Measurements from ENCODE around the gene MAP2K6.

The MAP2K6 gene

GRCh38 chr17:69572747-69573146 lies 158.2 kb downstream of the MAP2K6 start:
- no peak for FAIRE-seq
- no peak for DNase-seq (ENCODE audit: insufficient read length, low spot score)

GRCh38 chr17:69573396-69573795 lies 158.9 kb downstream of the MAP2K6 start:
- FAIRE-seq (peak; percentile 73), DNase-seq (ENCODE audit: insufficient read length, low spot score) (no peak)

- DNase-seq (ENCODE audit: insufficient read length, low spot score) = peak; percentile 9
- no peak for FAIRE-seq
Measured at GRCh38 chr17:69574257-69575197, 160.0 kb downstream of the MAP2K6 start.

DNA sequence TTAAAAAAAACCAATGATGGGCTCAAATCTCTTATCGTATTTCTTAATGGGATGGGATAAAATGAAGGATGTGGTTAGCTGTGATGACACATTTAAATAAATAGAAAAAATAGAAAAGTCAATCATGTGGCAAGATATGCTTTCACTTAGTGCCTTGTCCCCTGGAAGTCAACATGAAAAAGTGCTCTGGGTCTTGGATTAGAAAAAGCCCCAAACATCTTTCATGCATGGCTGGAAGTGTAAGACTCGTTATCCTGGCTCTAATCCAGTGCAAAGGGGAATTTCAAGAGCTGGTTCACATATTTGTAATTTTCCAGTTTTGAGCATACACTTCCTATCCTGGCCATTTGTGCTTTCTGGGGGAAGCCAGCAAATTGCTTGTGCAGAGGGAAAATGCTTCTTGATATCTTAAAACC lies 160.9 kb downstream of the MAP2K6 start:
- peak; percentile 28 for DNase-seq (ENCODE audit: insufficient read length, low spot score)

GRCh38 chr17:69577098-69577497 lies 162.6 kb downstream of the MAP2K6 start:
- no peak for DNase-seq (ENCODE audit: insufficient read length, low spot score)
- FAIRE-seq = no peak

More for the DNA sequence above, 160.9 kb downstream of the MAP2K6 start:
- no peak for FAIRE-seq

DNA sequence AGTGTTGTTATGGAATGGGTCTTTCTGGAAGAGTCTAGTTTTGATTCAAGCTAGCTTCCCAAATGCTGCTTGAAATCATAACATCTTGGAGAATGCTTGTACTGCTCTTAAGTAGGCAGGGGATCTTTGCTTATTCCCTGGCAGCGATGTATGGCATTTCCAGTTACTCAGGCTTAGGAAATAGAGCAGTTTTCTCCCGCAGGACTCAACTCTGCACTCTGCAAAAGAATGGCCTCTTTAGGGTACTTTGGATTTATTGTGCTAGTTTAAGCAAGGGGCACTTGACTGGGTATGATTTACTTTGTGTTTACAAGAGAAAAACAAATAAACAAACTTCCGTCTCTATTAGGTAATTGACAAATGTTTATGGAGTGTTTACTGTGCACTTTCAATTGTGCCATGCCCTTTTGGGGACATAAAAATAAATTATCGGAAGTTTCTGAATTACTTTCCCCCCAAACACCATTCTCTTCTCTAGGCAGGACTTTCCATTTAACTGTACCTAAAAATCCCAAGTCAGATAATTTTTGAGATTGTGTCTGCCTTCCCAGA lies 164.0 kb downstream of the MAP2K6 start:
- FAIRE-seq = no peak
- no peak for DNase-seq (ENCODE audit: insufficient read length, low spot score)

GRCh38 chr17:69579961-69580677 lies 165.6 kb downstream of the MAP2K6 start:
- DNase-seq (ENCODE audit: insufficient read length, low spot score) (no peak), FAIRE-seq (no peak)

- DNase-seq (ENCODE audit: insufficient read length, low spot score) (no peak), FAIRE-seq (no peak)
Measured at GRCh38 chr17:69581061-69581961, 166.8 kb downstream of the MAP2K6 start.

DNA sequence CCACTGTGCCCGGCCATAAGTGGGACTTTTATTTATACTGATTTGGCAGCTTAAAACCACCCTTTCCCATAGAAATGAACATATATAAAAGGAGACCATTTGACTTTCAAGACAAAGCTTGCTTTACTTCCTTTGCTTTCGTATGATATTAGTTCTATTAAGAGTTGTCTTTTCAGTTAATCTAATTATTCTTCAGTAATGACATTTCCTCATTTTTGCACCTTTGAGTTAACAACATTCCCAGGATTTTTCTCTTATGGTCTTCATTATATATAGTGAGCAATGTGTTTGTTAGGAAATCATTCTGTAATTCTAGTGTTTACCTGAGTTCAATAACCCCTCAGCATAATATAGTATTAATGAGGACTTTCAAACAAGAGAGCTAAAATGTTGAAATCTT lies 173.8 kb downstream of the MAP2K6 start:
- FAIRE-seq (no peak), DNase-seq (ENCODE audit: insufficient read length, low spot score) (no peak)

DNA sequence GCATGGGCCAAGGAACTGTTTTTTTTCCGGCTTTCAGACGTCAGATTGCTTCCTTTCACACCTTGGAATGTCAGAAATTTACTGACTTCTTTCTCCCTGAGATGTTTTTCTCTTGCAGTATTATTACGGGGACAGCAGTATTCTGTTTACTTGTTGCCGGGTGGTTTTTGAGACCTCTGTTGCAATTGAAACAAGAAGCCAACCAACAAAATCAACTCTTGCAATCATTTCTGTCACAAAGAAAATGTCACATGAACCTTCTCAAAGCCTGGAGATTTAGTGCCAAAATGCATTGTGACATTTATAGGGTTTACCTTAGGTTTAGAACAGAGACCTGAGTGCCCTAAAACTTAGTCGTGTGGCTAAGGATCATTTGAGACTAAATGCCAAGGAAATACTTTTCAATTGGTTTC lies 174.3 kb downstream of the MAP2K6 start:
- FAIRE-seq (peak; percentile 55), DNase-seq (ENCODE audit: insufficient read length, low spot score) (no peak)

DNA sequence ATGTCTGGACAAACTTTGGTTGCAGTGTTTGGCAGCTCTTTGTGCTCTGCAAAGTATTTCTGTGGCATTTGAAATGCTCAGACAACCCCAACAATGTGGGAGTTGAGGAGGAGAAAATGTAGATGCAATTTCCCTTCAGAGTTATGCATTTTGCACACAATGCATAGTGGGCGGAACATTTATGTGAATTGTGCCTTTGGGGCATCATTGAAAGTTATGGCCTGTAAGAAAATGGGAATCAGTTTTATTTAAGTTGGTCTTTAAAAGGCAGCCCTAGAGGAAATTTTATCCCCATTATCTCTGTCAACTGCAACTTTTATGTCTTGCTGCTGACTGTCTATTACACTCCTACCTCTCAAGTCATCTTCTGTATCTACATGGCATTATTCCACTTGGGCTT lies 176.2 kb downstream of the MAP2K6 start:
- FAIRE-seq = no peak
- no peak for DNase-seq (ENCODE audit: insufficient read length, low spot score)

GRCh38 chr17:69592692-69593350 lies 178.3 kb downstream of the MAP2K6 start:
- DNase-seq (ENCODE audit: insufficient read length, low spot score) (peak; percentile 28), FAIRE-seq (no peak)

- FAIRE-seq (no peak), DNase-seq (ENCODE audit: insufficient read length, low spot score) (no peak)
Measured at GRCh38 chr17:69593351-69593715, 178.8 kb downstream of the MAP2K6 start.

DNA sequence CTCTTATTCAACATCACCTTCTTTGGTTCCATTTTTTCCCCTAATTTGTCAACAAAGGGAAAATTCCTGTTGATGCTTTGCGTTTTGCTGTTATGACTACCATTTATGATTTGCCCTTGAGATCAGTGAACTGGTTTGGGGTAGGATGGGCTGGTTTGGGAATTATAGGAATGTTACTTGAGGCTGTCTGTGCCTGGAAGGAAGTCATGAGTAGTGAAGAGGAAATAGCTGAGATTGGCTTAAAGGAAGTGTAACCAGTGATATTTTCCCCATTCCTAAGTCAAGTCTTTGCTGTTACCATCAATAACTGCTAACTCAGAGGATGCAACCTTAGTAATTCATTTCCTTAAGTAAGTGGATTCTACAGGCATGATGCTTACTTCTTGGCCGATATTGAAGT lies 179.2 kb downstream of the MAP2K6 start:
- no peak for DNase-seq (ENCODE audit: insufficient read length, low spot score)
- peak; percentile 66 for FAIRE-seq

GRCh38 chr17:69594641-69595040 lies 180.1 kb downstream of the MAP2K6 start:
- DNase-seq (ENCODE audit: insufficient read length, low spot score) = no peak
- no peak for FAIRE-seq

DNA sequence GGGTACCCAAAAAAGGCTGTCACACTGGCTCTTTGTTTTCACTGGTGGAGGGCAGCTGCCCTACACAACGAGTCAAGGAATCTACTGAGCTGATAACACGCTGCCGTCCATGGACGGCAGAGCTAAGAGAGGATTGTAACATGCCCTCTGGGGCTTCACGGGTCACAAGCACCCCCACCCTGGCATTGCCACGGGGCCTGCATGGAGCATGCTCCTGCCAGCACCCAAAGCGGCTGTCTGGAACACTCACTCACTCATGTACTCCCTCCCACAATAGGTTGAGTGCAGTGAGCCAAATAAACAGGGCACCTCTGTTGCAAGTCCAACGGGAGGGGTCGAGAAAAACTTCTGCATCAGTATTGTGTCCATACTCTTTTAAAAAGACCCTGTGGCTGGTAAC lies 181.6 kb downstream of the MAP2K6 start:
- no peak for FAIRE-seq
- no peak for DNase-seq (ENCODE audit: insufficient read length, low spot score)

GRCh38 chr17:69597898-69598692 lies 183.6 kb downstream of the MAP2K6 start:
- FAIRE-seq (peak; percentile 42), DNase-seq (ENCODE audit: insufficient read length, low spot score) (peak; percentile 38)

- FAIRE-seq (no peak), DNase-seq (ENCODE audit: insufficient read length, low spot score) (no peak)
Measured at GRCh38 chr17:69602972-69603371, 188.5 kb downstream of the MAP2K6 start.

Measured in HTR-8/SVneo (cell line).